Loucy (cell line): ENCODE measurements around the gene SLC22A14.

Source experiments
- CTCF ChIP-seq: fragments of 200-600 bp; sonication (generic); conservative IDR thresholded peaks from 2 replicates; pipeline ENCODE4 v1.5.1; 2014; ENCODE audit warnings: mild to moderate bottlenecking, antibody characterized with exemption, low read length
- EZH2phosphoT487 ChIP-seq: fragments of 200-600 bp; IDR thresholded peaks from 2 replicates; pipeline ENCODE4 v1.6.1; 2018; ENCODE audit warnings: antibody characterized with exemption, mild to moderate bottlenecking, moderate library complexity, borderline replicate concordance

DNA sequence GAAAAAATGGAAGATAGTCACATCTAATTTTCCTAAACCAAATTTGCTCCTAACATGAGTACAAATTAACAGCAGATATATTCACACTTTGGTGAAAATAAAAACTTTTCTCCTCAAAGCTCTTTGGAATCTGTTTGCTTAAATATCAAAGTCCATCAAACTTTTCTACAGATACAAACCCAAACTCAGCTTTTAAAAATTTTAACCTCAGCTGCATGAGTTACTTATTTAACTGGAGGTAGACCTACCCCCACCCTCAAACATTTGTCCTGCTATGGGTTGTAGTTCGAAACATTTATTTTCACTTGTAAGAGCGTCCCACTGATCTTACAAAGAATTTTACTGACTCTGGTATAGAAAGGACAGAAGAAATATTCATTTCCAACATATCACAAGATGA, 55.6 kb downstream of the SLC22A14 start:
- TF ChIP-seq CTCF = no peak
- no peak for TF ChIP-seq EZH2phosphoT487
